Erythroblast (primary cell): ENCODE results near the gene CYP2C9.
"Not testable (repeated sequence)": the region's sequence is repeated elsewhere in the genome, so short reads cannot be mapped to it uniquely, and the experiment has no call there.

Experiments used
- DNase-seq, 2 experiments: peaks; one replicate each; lab custom pipeline; 2025; lab: John Stamatoyannopoulos, UW
- GATA1 ChIP-seq: IDR thresholded peaks from 2 replicates; pipeline ENCODE4 v1.6.1; 2011; ENCODE audit warnings: low read depth, mild to moderate bottlenecking, control low read depth, low read length, moderate library complexity
- POLR2A ChIP-seq: IDR thresholded peaks from 2 replicates; pipeline ENCODE4 v1.6.1; 2011; ENCODE audit warnings: mild to moderate bottlenecking, low read length

CYP2C9 gene

GRCh38 chr10:94938383-94938782, at the start of gene CYP2C9:
Gene CYP2C9 (plus strand): TSS chr10:94938658. CDS start chr10:94938683, 25 bp downstream.
- no peak for DNase-seq
- no peak for TF ChIP-seq POLR2A
- TF ChIP-seq GATA1, result no peak

- TF ChIP-seq POLR2A, result no peak
Measured at GRCh38 chr10:94889123-94889522, 49.3 kb upstream of the CYP2C9 start.

GRCh38 chr10:94890264-94891022, 48.0 kb upstream of the CYP2C9 start:
- DNase-seq, result no peak

More at GRCh38 chr10:94889123-94889522, 49.3 kb upstream of the CYP2C9 start:
- no peak for DNase-seq

DNA sequence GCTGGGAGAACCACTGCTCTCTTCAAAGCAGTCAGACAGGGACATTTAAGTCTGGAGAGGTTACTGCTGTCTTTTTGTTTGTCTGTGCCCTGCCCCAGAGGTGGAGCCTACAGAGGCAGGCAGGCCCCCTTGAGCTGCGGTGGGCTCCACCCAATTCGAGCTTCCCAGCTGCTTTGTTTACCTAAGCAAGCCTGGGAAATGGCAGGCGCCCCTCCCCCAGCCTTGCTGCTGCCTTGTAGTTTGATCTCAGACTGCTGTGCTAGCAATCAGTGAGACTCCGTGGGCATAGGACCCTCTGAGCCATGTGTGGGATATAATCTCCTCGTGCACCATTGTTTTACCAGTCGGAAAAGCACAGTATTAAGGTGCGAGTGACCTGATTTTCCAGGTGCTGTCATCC, 40.0 kb upstream of the CYP2C9 start:
- not testable (repeated sequence) for DNase-seq

More at GRCh38 chr10:94890264-94891022, 48.0 kb upstream of the CYP2C9 start:
- no peak for TF ChIP-seq POLR2A
- TF ChIP-seq GATA1, result no peak

GRCh38 chr10:94902080-94902479, 36.4 kb upstream of the CYP2C9 start:
- no peak for DNase-seq
- no peak for TF ChIP-seq GATA1
- TF ChIP-seq POLR2A, result no peak

DNA sequence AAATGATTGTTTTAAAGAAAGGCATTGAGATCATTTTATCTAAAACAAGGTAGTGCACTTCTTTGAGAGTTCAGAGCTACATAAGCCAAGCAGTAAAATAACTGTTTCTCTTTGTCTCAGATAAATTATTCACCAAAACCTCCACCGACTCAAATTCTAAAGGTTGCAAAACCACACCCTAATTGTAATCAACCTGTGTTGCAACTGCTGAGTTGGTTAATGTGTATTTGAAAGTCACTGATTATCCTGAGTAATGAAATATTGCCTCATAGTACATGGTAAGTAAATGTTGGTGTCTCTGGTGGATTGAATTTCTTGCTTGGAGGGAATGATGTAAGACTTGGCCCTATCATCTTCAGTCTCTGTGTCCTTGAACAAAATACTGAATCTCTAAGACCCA, 35.9 kb upstream of the CYP2C9 start:
- no peak for DNase-seq
- no peak for TF ChIP-seq GATA1
- TF ChIP-seq POLR2A, result no peak

DNA sequence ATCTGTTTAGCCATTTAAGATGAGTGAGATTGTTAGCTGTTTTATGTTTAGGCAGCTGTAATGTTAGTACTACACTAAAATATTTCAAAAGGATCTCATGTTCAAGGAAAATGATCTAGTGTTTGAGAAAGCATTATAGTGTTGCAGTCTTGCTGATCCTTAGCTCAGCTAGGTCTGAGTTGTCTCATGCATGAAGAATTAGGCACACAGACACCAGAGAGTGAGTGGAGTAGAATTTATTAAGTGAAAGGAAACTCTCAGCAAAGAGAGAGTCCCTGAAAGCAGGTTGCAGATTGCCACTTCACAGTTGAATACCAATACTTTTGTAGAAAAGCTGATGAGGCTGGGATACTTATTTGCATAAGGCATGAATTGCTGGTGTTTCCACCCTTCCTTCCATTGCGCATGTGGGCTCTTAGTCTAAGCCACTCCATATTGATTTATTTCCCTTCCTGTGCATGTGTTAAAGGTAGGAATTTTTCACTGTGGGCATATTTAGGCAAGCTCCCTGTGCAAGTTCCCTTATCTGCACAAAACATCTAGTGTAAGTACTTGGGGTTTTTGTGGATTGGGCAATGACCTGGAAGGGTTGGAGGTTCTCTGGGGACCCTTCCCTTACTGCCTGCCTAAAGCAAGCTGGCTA, 33.8 kb upstream of the CYP2C9 start:
- not testable (repeated sequence) for DNase-seq

DNA sequence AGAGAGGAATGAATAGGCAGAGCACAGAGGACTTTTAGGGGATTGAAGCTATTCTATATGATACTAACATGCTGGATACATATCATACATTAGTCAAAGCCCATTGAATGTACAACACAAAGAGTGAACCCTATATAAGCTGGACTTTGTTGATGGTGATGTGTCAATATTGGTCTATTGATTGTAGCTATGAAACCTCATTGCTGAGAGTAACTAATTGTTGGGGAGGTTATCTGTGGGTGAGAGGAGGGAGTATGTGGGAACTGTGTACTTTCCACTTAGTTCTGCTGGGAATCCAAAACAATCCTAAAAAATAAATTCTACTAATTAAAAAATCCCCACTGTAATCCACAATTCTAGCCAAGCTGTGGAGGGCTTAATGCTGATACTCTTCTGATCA, 22.0 kb upstream of the CYP2C9 start:
- no peak for DNase-seq
- TF ChIP-seq GATA1 (no peak), POLR2A (no peak)

GRCh38 chr10:94936721-94937120, 1.7 kb upstream of the CYP2C9 start:
- DNase-seq, result no peak
- TF ChIP-seq GATA1 (no peak), POLR2A (no peak)

GRCh38 chr10:94943432-94944103, 5.1 kb downstream of the CYP2C9 start:
- peak in 1 of 2 experiments; percentile 1 for DNase-seq

DNA sequence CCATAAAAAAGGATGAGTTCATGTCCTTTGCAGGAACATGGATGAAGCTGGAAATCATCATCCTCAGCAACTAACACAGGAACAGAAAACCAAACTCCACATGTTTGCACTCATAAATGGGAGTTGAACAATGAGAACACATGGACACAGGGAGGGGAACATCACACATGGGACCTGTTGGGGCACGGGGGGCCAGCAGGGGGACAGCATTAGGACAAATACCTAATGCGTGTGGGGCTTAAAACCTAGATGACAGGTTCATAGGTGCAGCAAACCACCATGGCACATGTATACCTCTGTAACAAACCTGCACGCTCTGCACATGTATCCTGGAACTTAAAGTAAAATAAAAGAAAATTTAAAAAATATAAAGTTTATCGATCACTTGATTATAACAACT, 7.7 kb downstream of the CYP2C9 start:
- DNase-seq, result not testable (repeated sequence)

DNA sequence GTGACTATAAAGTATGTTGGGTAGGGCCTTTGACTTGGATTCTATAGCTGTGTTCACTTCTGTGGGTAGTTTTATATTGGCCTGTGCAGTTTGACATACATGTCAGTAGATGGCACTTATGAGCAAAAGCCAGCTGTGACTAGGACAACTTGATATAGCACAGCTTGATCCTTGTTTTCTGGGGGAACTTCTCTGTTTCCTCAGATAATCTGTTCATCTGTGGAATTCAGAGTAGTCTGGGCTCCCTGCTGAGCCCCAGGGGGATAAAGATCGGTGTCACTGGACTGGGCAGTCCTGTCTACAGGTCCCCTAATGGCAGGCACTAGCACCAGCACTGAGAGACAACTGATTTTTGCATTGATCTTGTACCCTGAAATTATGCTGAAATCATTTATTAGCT, 25.4 kb downstream of the CYP2C9 start:
- DNase-seq, result peak in 1 of 2 experiments; percentile 22
- no peak for TF ChIP-seq POLR2A
- TF ChIP-seq GATA1, result no peak

DNA sequence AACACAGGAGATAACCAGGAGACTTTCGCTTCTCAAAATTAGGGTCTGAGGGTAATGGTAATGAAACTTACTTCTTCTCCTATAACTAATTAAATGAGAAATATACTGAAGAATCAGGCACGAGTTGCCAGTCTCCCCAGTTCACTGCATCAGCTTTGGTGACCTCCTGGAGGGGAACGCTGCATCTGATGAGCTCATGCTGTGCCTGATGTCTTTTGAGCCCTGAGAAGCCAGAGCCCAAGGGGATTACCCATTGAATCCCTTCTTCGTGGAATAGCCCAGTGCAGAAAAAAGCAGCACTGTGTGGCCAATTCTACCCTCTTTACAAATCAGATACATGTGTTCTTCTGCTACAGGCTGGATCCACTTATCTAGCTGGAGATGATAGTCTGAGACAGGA, 45.1 kb downstream of the CYP2C9 start:
- TF ChIP-seq POLR2A (no peak), GATA1 (no peak)
- no peak for DNase-seq

DNA sequence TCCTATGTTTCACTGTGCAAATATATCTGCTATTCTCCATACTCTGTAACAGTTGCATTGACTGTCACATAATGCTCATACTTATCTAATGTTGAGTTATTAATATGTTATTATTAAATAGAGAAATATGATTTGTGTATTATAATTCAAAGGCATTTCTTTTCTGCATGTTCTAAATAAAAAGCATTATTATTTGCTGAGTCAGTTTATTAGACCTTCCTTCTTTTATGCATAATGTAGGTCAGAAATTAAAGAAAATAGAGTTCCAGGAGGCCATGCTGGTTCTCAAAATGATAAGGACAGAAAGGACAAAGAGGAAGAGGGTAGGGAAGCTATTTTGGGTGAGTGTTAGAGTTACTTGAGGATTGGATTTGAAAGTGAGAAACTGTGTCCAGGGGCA, 50.7 kb downstream of the CYP2C9 start:
- TF ChIP-seq GATA1, result no peak
- no peak for TF ChIP-seq POLR2A
- DNase-seq, result no peak
